Sigmoid colon (tissue), 7 donors: ENCODE measurements around the gene TIGIT. TPM values are rescaled to one million over a fixed set of nuclear protein-coding genes. Genes with fewer than 3 reads are reported as not detected.

Experiments
- DNase-seq: peaks from one replicate; pipeline ENCODE4 v3.0.0-alpha.2; 2019
- H3K27ac ChIP-seq, 4 donors: fragments of 200-600 bp; sonication (generic); one replicate each; pipeline ENCODE4 v1.5.1; 2016 to 2019; ENCODE audit warnings: mild to moderate bottlenecking in 1 of 4
- H3K27me3 ChIP-seq, 3 donors: fragments of 200-600 bp; sonication (generic); one replicate each; pipeline ENCODE4 v1.5.1; 2019; ENCODE audit warnings: mild to moderate bottlenecking in 1 of 3
- H3K36me3 ChIP-seq, 4 donors: fragments of 200-600 bp; sonication (generic); one replicate each; pipeline ENCODE4 v1.5.1; 2016 to 2019
- H3K4me1 ChIP-seq, 4 donors: fragments of 200-600 bp; sonication (generic); one replicate each; pipeline ENCODE4 v1.5.1; 2017 to 2019
- H3K4me3 ChIP-seq, 4 donors: fragments of 200-600 bp; sonication (generic); one replicate each; pipeline ENCODE4 v1.5.1; 2017 to 2019; ENCODE audit warnings: mild to moderate bottlenecking in 2 of 4, moderate library complexity in 1 of 4
- H3K9me3 ChIP-seq, 4 donors: fragments of 200-600 bp in 3 of 4; sonication (generic) in 3 of 4; one replicate each; pipeline versions ENCODE4 v1.5.1 to v1.6.1; 2013 to 2019
- CTCF ChIP-seq, 4 experiments: fragments of 450-650 bp in 3 of 4; fragments of 200-600 bp in 1 of 4; IDR thresholded peaks; one replicate each; pipeline ENCODE4 v1.5.1; 2016 to 2019; ENCODE audit warnings: antibody characterized with exemption in 4 of 4, mild to moderate bottlenecking in 3 of 4, moderate library complexity in 2 of 4
- EP300 ChIP-seq, 4 donors: sonication (generic); formaldehyde crosslinking; IDR thresholded peaks; one replicate each; pipeline ENCODE4 v1.6.1; 2017; ENCODE audit warnings: antibody characterized with exemption in 4 of 4
- POLR2A ChIP-seq, 2 donors: fragments of 450-650 bp; IDR thresholded peaks; one replicate each; pipeline ENCODE4 v1.6.1; 2016; ENCODE audit warnings: antibody characterized with exemption in 2 of 2, mild to moderate bottlenecking in 2 of 2, moderate library complexity in 2 of 2
- POLR2AphosphoS5 ChIP-seq, 4 donors: sonication (generic); formaldehyde crosslinking; IDR thresholded peaks; one replicate each; pipeline ENCODE4 v1.6.1; 2017; ENCODE audit warnings: antibody characterized with exemption in 4 of 4
- WGBS, 2 donors: extraction: QIAGEN DNeasy Blood & Tissue Kit; methylation state at CpG; one replicate each; pipeline ENCODE4 v1.1.7; 2013; 5-methylcytosine and 5-hydroxymethylcytosine counted together
- intact Hi-C: fragments of 100-400 bp; cut with DNase I; formaldehyde crosslinking; loops from one replicate; pipeline ENCODE4 v1.15.1; 2023
- polyA plus RNA-seq, 3 donors: library from polyadenylated mRNA; stranded (reverse); fragments of 200-250 nt; gene quantifications; one replicate each; pipeline ENCODE4 v1.2.3, GENCODE V29; 2013
- total RNA-seq, 4 donors: library from RNA; depleted of rRNA; stranded (reverse); fragments of >200 nt; gene quantifications; one replicate each; pipeline ENCODE4 v1.1.0, GENCODE V29; 2016
- donor health status: healthy with polysubstance abuse.
- donor health status: Bipolar disorder and iron deficiency.
- donor health status: healthy.

TIGIT gene
- total and polyA plus RNA-seq, 7 donors, result 0.33 to 7.9 TPM; not detected in 5

GRCh38 chr3:114356066-114356465, 62.2 kb downstream of the TIGIT start:
- Histone ChIP-seq H3K4me3 (no peak overlapping the region), H3K9me3 (no peaks in the 10 kb centered on the region), H3K4me1 (no peaks in the 10 kb centered on the region), H3K27me3 (no peaks in the 10 kb centered on the region), H3K27ac (no peak overlapping the region), H3K36me3 (peaks cover 0 to 8% (median 5%) of the 10 kb centered on the region in 4 donors)
- TF ChIP-seq POLR2AphosphoS5 (IDR thresholded peaks at IDR 0.05) (no peak), EP300 (IDR thresholded peaks at IDR 0.05) (no peak)
- 85 to 90% methylated on average over 4 of the region's 4 CpGs for WGBS, 2 donors
- DNase-seq, result no peak
- intact Hi-C loops, result no loop called here

DNA sequence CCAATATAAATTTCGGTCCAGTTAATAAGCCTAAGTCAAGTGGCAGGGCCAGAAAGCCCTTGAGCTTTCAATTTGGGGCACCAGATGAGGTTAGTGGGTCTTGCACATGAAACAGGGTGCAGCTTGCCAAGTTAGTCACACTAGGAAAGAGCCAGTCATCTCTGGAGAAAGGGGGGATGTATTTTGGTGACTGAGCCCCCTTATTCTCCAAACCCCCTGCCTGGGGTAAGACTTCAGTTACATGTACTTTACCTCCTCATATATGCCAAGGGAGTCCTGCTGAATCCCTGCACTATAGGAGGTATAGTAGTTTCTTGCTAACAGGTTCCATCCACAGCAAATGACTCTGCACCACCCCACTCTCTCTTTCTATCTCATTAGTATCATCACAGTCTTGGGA, 62.7 kb downstream of the TIGIT start:
- TF ChIP-seq POLR2A (IDR thresholded peaks at IDR 0.05) (no peak), CTCF (IDR thresholded peaks at IDR 0.05) (no peak), EP300 (IDR thresholded peaks at IDR 0.05) (no peak), POLR2AphosphoS5 (IDR thresholded peaks at IDR 0.05) (no peak)
- no peaks in the 10 kb centered on the region for H3K4me1 ChIP-seq
- intact Hi-C loops, result no loop called here
- H3K36me3 ChIP-seq, result peaks cover 0 to 4% (median 2%) of the 10 kb centered on the region in 4 donors
- H3K4me3 ChIP-seq, result no peak overlapping the region
- 90 to 91% methylated on average over 1 of the region's 1 CpG for WGBS, 2 donors
- H3K27ac ChIP-seq, result no peak overlapping the region
- H3K9me3 ChIP-seq, result no peaks in the 10 kb centered on the region
- no peaks in the 10 kb centered on the region for H3K27me3 ChIP-seq
- no peak for DNase-seq

Other genes starting within 250 kb of the TIGIT start
- 1 to 10 TPM; 3.2 to 5.5 (median 4.7) TPM for gene CCDC191, start 237.5 kb upstream of the TIGIT start, total RNA-seq
- gene CCDC191, start 237.5 kb upstream of the TIGIT start, polyA plus RNA-seq, result 1 to 10 TPM in 2 of 3 donors, under 1 TPM in 1; 0.60 to 2.9 (median 2.3) TPM
- gene QTRT2, start 237.3 kb upstream of the TIGIT start, total RNA-seq, result 10 to 100 TPM in 3 of 4 donors, 1 to 10 TPM in 1; 8.0 to 17.5 (median 12.4) TPM
- gene QTRT2, start 237.3 kb upstream of the TIGIT start, polyA plus RNA-seq, result 10 to 100 TPM in 1 of 3 donors, 1 to 10 TPM in 2; 5.8 to 10.2 (median 6.6) TPM
- gene DRD3, start 115.0 kb upstream of the TIGIT start, total RNA-seq, result not detected
- not detected for gene DRD3, start 115.0 kb upstream of the TIGIT start, polyA plus RNA-seq
- gene ZNF80, start 56.5 kb upstream of the TIGIT start, total RNA-seq, result not detected
- gene ZNF80, start 56.5 kb upstream of the TIGIT start, polyA plus RNA-seq, result under 1 TPM in 1 of 3 donors, not detected in 2; 0.19 TPM